CD4-positive, alpha-beta memory T cell (primary cell): Measurements from ENCODE around the gene COL8A2. TPM values are rescaled to one million over a fixed set of nuclear protein-coding genes. Genes with fewer than 3 reads are reported as not detected.
A peak's percentile ranks its signal among the peaks of the same experiment; 100 is the strongest.

Source experiments
- CTCF ChIA-PET: fragments of 350-600 bp; sonication (Branson Sonifier 250); formaldehyde crosslinking; loops from one replicate; lab custom pipeline; 2021; ENCODE audit warnings: inconsistent platforms; ENCODE audit not compliant: partially characterized antibody; lab: Charles Lee
- POLR2A ChIA-PET: fragments of 350-600 bp; sonication (Branson Sonifier 250); formaldehyde crosslinking; loops from one replicate; lab custom pipeline; 2021; ENCODE audit not compliant: partially characterized antibody; lab: Charles Lee
- DNase-seq, 5 donors: peaks; one replicate each; pipeline versions ENCODE4 v3.0.0 to v3.0.0-alpha.2; 2020 to 2022; ENCODE audit warnings: mixed read lengths in 1 of 5
- H3K27ac ChIP-seq: one replicate; pipeline ENCODE4 v1.7.0; 2013; ENCODE audit warnings: low read depth, low read length
- H3K27me3 ChIP-seq: 2 replicates; pipeline ENCODE4 v1.7.0; 2013; ENCODE audit warnings: mild to moderate bottlenecking, low read length, moderate library complexity; ENCODE audit not compliant: insufficient read depth
- H3K36me3 ChIP-seq: 2 replicates; pipeline ENCODE4 v1.7.0; 2013; ENCODE audit warnings: mild to moderate bottlenecking, low read length, moderate library complexity; ENCODE audit not compliant: insufficient read depth
- H3K4me1 ChIP-seq: 2 replicates; pipeline ENCODE4 v1.7.0; 2013; ENCODE audit warnings: mild to moderate bottlenecking, low read length, moderate library complexity; ENCODE audit not compliant: insufficient read depth
- H3K4me3 ChIP-seq, 2 donors: one replicate each; pipeline ENCODE4 v1.7.0; 2013; ENCODE audit warnings: low read length in 2 of 2, mild to moderate bottlenecking in 1 of 2
- H3K9me3 ChIP-seq, 2 donors: one replicate each; pipeline ENCODE4 v1.7.0; 2013; ENCODE audit warnings: low read length in 2 of 2, control low read depth in 1 of 2; ENCODE audit not compliant: control insufficient read depth in 1 of 2
- H3K27ac Mint-ChIP-seq, 7 donors: one replicate each; pipeline ENCODE4 v1.8.0; 2020 to 2021; ENCODE audit warnings: mixed read lengths in 7 of 7, mild to moderate bottlenecking in 6 of 7, inconsistent platforms in 3 of 7, moderate library complexity in 3 of 7
- H3K27me3 Mint-ChIP-seq, 2 donors: one replicate each; pipeline ENCODE4 v1.8.0; 2020 to 2021; ENCODE audit warnings: mixed read lengths in 2 of 2
- H3K36me3 Mint-ChIP-seq, 2 donors: one replicate each; pipeline ENCODE4 v1.8.0; 2020 to 2021; ENCODE audit warnings: mixed read lengths in 2 of 2, inconsistent platforms in 1 of 2, mild to moderate bottlenecking in 1 of 2
- H3K4me1 Mint-ChIP-seq, 4 donors: one replicate each; pipeline ENCODE4 v1.8.0; 2020 to 2021; ENCODE audit warnings: mixed read lengths in 4 of 4, mild to moderate bottlenecking in 1 of 4
- H3K4me3 Mint-ChIP-seq, 8 donors: one replicate each; pipeline ENCODE4 v1.8.0; 2020 to 2021; ENCODE audit warnings: mixed read lengths in 8 of 8, mild to moderate bottlenecking in 7 of 8, moderate library complexity in 6 of 8, inconsistent platforms in 3 of 8
- H3K9me3 Mint-ChIP-seq, 8 donors: one replicate each; pipeline ENCODE4 v1.8.0; 2020 to 2021; ENCODE audit warnings: mixed read lengths in 8 of 8, mild to moderate bottlenecking in 5 of 8, inconsistent platforms in 3 of 8, moderate library complexity in 1 of 8
- intact Hi-C: fragments of 100-400 bp; cut with micrococcal nuclease; formaldehyde crosslinking; loops from one replicate; pipeline ENCODE4 v1.15.1; 2023
- polyA plus RNA-seq, 2 donors: library from polyadenylated mRNA; unstranded; fragments of 300-500 nt; fragmentation: Illumina TruSeq; gene quantifications; one replicate each; pipeline ENCODE4 v1.2.3, GENCODE V29; 2021
- total RNA-seq, 2 experiments: library from RNA; stranded (reverse); gene quantifications; one replicate each; pipeline ENCODE4 v1.2.3, GENCODE V29; 2021

COL8A2 gene
- total RNA-seq, result under 1 TPM; 0.25 to 0.26 TPM
- polyA plus RNA-seq, result not detected

- Histone ChIP-seq H3K4me1 (no peaks in the 10 kb centered on the region), H3K27me3 (peaks cover 21% of the 10 kb centered on the region), H3K9me3 (no peaks in the 10 kb centered on the region), H3K27ac (no peak within 1 kb of the TSS), H3K36me3 (no peaks in the 10 kb centered on the region), H3K4me3 (no peak within 1 kb of the TSS)
- CTCF ChIA-PET, result no interaction called here
- no peak for DNase-seq
- Mint-ChIP-seq H3K36me3 (no peaks in the 10 kb centered on the region), H3K27me3 (peaks cover 35 to 39% of the 10 kb centered on the region in 2 donors), H3K9me3 (no peaks in the 10 kb centered on the region), H3K4me1 (peaks cover 10 to 16% (median 13%) of the 10 kb centered on the region in 4 donors), H3K4me3 (peak within 1 kb of the TSS; percentile 20 to 72 (median 54)), H3K27ac (peak within 1 kb of the TSS in 3 of 7 donors; percentile 31 to 73 (median 41))
- POLR2A ChIA-PET, result no interaction called here
- intact Hi-C loops, result no loop called here
Measured at GRCh38 chr1:36125129-36125991, at the start of gene COL8A2. Gene COL8A2 (minus strand): TSS chr1:36125222. CDS start chr1:36100242, 24,980 bp downstream.

GRCh38 chr1:36174713-36175112 lies 49.7 kb upstream of the COL8A2 start:
- POLR2A ChIA-PET, result interaction anchor here (1.0 to 3.6 kb wide), 3 partner anchors 12 to 14 kb away, joined by 3 to 20 read pairs (median 3); no protein-coding TSS in a partner anchor
- H3K27ac ChIP-seq, result peak overlapping the region; percentile 30
- CTCF ChIA-PET, result interaction anchor here (0.9 to 1.4 kb wide), 2 partner anchors 13 to 111 kb away, joined by 3 read pairs; no protein-coding TSS in a partner anchor

GRCh38 chr1:36172983-36173382 lies 48.0 kb upstream of the COL8A2 start:
- POLR2A ChIA-PET, result interaction anchor here (1.1 to 4.9 kb wide), 5 partner anchors 10 to 23 kb away, joined by 4 to 20 read pairs (median 10); partner anchors contain the start of genes MAP7D1 and TRAPPC3

More at GRCh38 chr1:36174713-36175112, 49.7 kb upstream of the COL8A2 start:
- Histone ChIP-seq H3K4me3 (no peak overlapping the region), H3K27me3 (no peaks in the 10 kb centered on the region), H3K9me3 (no peaks in the 10 kb centered on the region), H3K4me1 (no peaks in the 10 kb centered on the region), H3K36me3 (peaks cover 86% of the 10 kb centered on the region)
- H3K36me3 Mint-ChIP-seq, result peaks cover 29 to 67% of the 10 kb centered on the region in 2 donors
- no peaks in the 10 kb centered on the region for H3K27me3 Mint-ChIP-seq
- peak overlapping the region in 1 of 7 donors; percentile 81 for H3K27ac Mint-ChIP-seq
- intact Hi-C loops, result no loop called here
- H3K9me3 Mint-ChIP-seq, result peaks cover 0 to 1% (median 0%) of the 10 kb centered on the region in 8 donors
- H3K4me3 Mint-ChIP-seq, result no peak overlapping the region
- no peak for DNase-seq
- peaks cover 10 to 17% (median 12%) of the 10 kb centered on the region in 4 donors for H3K4me1 Mint-ChIP-seq

GRCh38 chr1:36172017-36172747 lies 47.2 kb upstream of the COL8A2 start:
- H3K36me3 Mint-ChIP-seq, result peaks cover 29 to 66% of the 10 kb centered on the region in 2 donors
- no peaks in the 10 kb centered on the region for H3K27me3 ChIP-seq
- no peak overlapping the region for H3K27ac ChIP-seq
- no peaks in the 10 kb centered on the region for H3K9me3 ChIP-seq
- H3K27me3 Mint-ChIP-seq, result no peaks in the 10 kb centered on the region
- H3K9me3 Mint-ChIP-seq, result no peaks in the 10 kb centered on the region
- intact Hi-C loops, result no loop called here
- H3K4me3 ChIP-seq, result no peak overlapping the region
- H3K4me3 Mint-ChIP-seq, result no peak overlapping the region
- no peak for DNase-seq
- H3K36me3 ChIP-seq, result peaks cover 73% of the 10 kb centered on the region
- H3K4me1 Mint-ChIP-seq, result peaks cover 14 to 33% (median 20%) of the 10 kb centered on the region in 4 donors
- H3K4me1 ChIP-seq, result peaks cover 7% of the 10 kb centered on the region
- peak overlapping the region in 4 of 7 donors; percentile 42 to 74 (median 54) for H3K27ac Mint-ChIP-seq
- POLR2A ChIA-PET, result interaction anchor here (0.5 to 4.9 kb wide), 8 partner anchors 10 to 352 kb away, joined by 3 to 20 read pairs (median 8); partner anchors contain the start of genes MAP7D1 and TRAPPC3
- CTCF ChIA-PET, result interaction anchor here (1.2 to 2.5 kb wide), 2 partner anchors 16 to 23 kb away, joined by 3 to 6 read pairs; partner anchors contain the start of gene TRAPPC3

More at GRCh38 chr1:36172983-36173382, 48.0 kb upstream of the COL8A2 start:
- intact Hi-C loops, result no loop called here
- H3K36me3 Mint-ChIP-seq, result peaks cover 29 to 68% of the 10 kb centered on the region in 2 donors
- Histone ChIP-seq H3K4me3 (no peak overlapping the region), H3K36me3 (peaks cover 75% of the 10 kb centered on the region), H3K9me3 (no peaks in the 10 kb centered on the region), H3K4me1 (no peaks in the 10 kb centered on the region), H3K27ac (no peak overlapping the region), H3K27me3 (no peaks in the 10 kb centered on the region)
- no peaks in the 10 kb centered on the region for H3K9me3 Mint-ChIP-seq
- H3K4me1 Mint-ChIP-seq, result peaks cover 13 to 27% (median 18%) of the 10 kb centered on the region in 4 donors
- CTCF ChIA-PET, result interaction anchor here (0.8 to 2.5 kb wide), 3 partner anchors 13 to 24 kb away, joined by 3 to 6 read pairs (median 3); partner anchors contain the start of gene TRAPPC3
- no peaks in the 10 kb centered on the region for H3K27me3 Mint-ChIP-seq
- H3K4me3 Mint-ChIP-seq, result no peak overlapping the region
- peak overlapping the region in 2 of 7 donors; percentile 42 to 67 for H3K27ac Mint-ChIP-seq
- DNase-seq, result no peak

- ChIA-PET POLR2A (interaction anchor here (0.9 to 4.9 kb wide), 5 partner anchors 8 to 52 kb away, joined by 3 to 20 read pairs (median 10); partner anchors contain the start of gene TRAPPC3), CTCF (interaction anchor here (1.4 to 5.0 kb wide), 3 partner anchors 9 to 20 kb away, joined by 6 to 26 read pairs (median 20); partner anchors contain the start of gene TRAPPC3)
- peaks cover 25 to 46% (median 31%) of the 10 kb centered on the region in 4 donors for H3K4me1 Mint-ChIP-seq
- no peak overlapping the region for H3K4me3 Mint-ChIP-seq
- no peaks in the 10 kb centered on the region for H3K27me3 Mint-ChIP-seq
- no peaks in the 10 kb centered on the region for H3K9me3 Mint-ChIP-seq
- Histone ChIP-seq H3K27ac (no peak overlapping the region), H3K9me3 (no peaks in the 10 kb centered on the region), H3K4me1 (peaks cover 18% of the 10 kb centered on the region), H3K4me3 (no peak overlapping the region), H3K27me3 (no peaks in the 10 kb centered on the region), H3K36me3 (peaks cover 64% of the 10 kb centered on the region)
- H3K36me3 Mint-ChIP-seq, result peaks cover 36 to 74% of the 10 kb centered on the region in 2 donors
- peak overlapping the region in 5 of 7 donors; percentile 24 to 83 (median 70) for H3K27ac Mint-ChIP-seq
- DNase-seq, result no peak
- intact Hi-C loops, result no loop called here
Measured at GRCh38 chr1:36170643-36171412, 45.8 kb upstream of the COL8A2 start.

GRCh38 chr1:36168514-36168913 lies 43.5 kb upstream of the COL8A2 start:
- DNase-seq, result no peak
- ChIA-PET POLR2A (interaction anchor here (1.1 to 4.9 kb wide), 2 partner anchors 13 to 18 kb away, joined by 5 to 20 read pairs; partner anchors contain the start of genes MAP7D1 and TRAPPC3), CTCF (interaction anchor here (1.1 to 5.0 kb wide), 3 partner anchors 8 to 20 kb away, joined by 3 to 26 read pairs (median 20); partner anchors contain the start of gene TRAPPC3)
- Histone ChIP-seq H3K4me1 (peaks cover 29% of the 10 kb centered on the region), H3K4me3 (no peak overlapping the region), H3K9me3 (no peaks in the 10 kb centered on the region), H3K27ac (peak overlapping the region; percentile 18), H3K27me3 (no peaks in the 10 kb centered on the region), H3K36me3 (peaks cover 42% of the 10 kb centered on the region)
- Mint-ChIP-seq H3K36me3 (peaks cover 34 to 62% of the 10 kb centered on the region in 2 donors), H3K27ac (peak overlapping the region; percentile 53 to 94 (median 80)), H3K27me3 (no peaks in the 10 kb centered on the region), H3K4me3 (peak overlapping the region in 2 of 8 donors; percentile 3 to 33), H3K4me1 (peaks cover 29 to 53% (median 41%) of the 10 kb centered on the region in 4 donors), H3K9me3 (no peaks in the 10 kb centered on the region)
- intact Hi-C loops, result no loop called here
